GM18517 (cell line): ENCODE results near the gene DENND5B.
"Not testable (repeated sequence)": the region's sequence is repeated elsewhere in the genome, so short reads cannot be mapped to it uniquely, and the experiment has no call there.

Experiments used
- ATAC-seq: cut with Tn5 transposase; IDR thresholded peaks from one replicate; pipeline ENCODE4 v1.9.1; 2021; ENCODE audit warnings: mild to moderate bottlenecking, moderate library complexity; ENCODE audit not compliant: unreplicated experiment

The DENND5B gene

GRCh38 chr12:31590642-31591379 is at the start of gene DENND5B:
Gene DENND5B, minus strand, starts transcription at chr12:31591136. Its CDS starts 304 bp downstream, at chr12:31590832.
- peak; percentile 35 for ATAC-seq

- ATAC-seq: no peak
Observed at GRCh38 chr12:31634620-31635019, 43.7 kb upstream of the DENND5B start.

GRCh38 chr12:31633464-31633863 is 42.5 kb upstream of the DENND5B start:
- ATAC-seq: no peak

DNA sequence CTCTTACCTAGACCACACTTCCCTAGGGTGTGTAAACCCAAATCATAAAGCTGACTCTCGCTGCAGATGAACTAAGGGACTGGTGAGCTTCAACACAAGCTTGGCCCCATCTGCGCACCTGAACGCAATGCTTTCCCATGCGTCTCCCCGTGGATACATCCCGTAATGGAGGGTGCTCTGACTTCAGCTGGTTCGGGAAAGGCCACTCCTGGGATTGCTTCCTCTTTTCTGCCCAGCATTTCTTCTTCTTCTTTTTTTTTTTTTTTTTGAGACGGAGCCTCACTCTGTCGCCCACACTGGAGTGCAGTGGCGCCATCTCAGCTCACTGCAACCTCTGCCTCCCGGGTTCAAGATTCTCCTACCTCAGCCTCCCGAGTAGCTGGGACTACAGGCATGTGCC is 40.9 kb upstream of the DENND5B start:
- no peak for ATAC-seq

DNA sequence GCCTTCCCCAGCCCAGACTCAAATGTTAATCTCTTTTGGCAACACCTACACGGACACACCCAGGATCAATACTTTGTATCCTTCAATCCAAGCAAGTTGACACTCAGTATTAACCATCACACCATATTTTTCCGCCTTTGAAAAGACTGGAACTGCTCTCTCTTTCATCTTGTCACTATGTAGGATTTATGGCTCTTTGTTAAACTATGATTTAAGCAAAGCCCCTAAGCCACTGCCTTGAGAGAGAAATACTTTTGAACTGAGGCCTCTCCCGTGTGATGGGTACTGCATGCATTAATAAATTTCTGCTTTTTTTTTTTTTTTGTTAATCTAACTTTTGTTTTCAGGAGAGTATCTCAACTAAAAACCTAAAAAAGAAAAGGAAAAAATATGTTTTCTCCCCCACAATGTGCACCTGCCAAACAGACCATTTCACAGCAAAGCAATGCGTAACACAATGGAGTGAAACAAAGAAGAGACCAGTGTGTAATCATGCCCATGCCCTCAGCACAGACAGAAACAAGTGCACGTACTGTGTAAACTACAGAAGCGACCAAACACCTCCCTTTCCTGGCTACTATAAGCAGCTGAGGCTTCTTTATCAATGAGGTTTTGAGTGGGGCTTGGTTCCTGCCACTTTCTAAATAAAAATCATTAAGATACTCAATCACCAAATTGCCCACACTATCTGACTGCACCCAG is 40.2 kb upstream of the DENND5B start:
- ATAC-seq: no peak

DNA sequence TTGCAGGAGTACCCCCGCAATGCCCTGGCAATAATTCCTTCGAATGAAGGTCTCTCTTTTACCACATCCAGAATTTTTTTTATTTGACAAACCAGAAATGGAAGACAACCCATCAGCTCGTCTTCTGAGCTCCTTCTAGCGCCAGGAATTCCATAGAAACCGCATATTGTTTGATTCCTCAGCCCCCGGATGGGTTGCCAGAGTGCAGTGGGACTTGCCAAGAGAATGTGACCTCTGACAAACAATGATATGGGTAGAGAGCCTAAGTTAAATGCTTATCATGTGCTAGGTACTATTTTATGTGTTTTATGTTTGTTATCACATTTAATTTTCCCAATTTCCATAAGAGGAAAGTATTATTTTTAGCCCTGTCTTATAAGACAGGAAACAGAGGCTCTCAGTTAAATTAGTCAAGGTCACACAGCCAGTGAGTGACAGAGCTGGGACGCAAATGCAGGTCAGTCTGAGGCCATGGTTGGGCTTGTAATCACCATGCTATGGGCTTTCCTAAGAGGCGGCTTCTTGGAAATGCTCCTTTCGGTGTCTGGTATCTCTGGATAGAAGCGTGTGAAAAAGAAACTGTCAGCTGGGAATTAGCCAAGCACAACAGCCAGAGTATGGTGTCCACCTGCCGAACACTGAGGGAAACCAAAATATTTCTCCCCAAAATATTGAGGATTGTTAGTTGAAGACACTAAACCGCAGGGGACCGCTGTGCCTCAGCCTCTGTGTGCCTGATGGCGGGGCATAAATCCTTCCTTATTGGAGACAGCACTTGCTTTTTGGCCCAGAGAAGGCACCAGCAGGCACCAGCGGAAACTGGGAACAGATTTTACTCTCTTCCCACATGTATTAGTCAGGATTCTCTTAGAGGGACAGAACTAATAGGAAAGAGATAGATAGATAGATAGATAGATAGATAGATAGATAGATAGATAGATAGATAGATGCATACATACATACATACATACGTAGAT is 39.1 kb upstream of the DENND5B start:
- ATAC-seq: no peak

- no peak for ATAC-seq
Observed at GRCh38 chr12:31627456-31628054, 36.6 kb upstream of the DENND5B start.

- no peak for ATAC-seq
Observed at GRCh38 chr12:31626270-31626995, 35.5 kb upstream of the DENND5B start.

DNA sequence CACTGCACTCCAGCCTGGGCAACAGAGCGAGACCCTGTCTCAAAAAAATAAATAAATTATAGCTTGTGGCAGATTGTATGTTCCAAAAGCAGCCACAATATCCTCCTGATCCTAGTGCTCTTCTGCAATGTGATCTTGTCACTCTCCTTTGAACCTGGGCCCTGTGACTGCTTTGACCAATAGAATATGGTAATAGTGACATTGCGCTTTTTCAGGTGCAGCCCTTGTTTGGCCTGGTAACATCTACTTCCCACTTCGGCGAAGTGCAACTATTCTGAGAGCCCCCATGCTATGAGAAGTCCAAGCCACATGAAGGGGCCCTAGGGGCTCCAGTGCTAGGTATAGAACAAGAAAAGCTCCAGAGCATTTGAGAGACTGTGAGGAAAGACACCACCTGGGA is 31.1 kb upstream of the DENND5B start:
- no peak for ATAC-seq

- ATAC-seq: no peak
Observed at GRCh38 chr12:31620311-31620710, 29.4 kb upstream of the DENND5B start.

DNA sequence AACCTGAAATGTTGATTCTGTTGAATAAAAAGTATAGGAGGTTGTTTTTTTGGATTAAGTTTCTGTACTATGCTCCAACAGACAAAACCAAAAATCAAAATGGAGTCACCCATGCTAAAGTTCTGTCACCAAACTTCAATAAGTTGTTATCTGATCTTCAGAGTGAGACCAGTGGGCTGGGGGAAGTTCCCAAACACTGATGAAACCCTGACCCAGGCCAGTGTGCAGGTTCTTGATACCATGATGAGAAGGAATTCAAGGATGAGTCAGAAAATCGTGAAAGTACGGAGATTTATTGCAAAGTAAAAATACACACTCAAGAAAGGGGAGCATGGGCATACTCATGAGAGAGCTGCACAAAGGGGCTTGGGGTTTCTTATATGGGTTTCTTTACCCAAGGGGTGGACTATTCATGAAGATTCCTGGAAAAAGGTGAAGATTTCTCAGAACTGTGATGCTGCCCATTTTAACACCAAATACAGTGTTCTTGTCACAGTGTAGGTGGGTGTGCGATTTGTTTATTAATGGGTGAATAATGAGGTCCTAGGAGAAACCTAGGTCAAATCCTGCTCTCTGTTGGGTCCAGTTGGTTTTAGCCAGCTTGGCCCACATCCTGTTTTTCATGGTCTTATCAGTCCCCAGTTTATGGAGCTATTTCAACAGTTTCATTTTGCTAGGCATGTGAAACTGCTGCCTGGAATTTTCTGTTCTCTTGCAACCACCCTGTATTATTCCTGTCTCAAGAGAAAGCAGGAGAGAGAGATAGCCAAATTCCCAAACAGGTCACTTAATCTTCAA is 27.5 kb upstream of the DENND5B start:
- ATAC-seq: no peak

- ATAC-seq: no peak
Observed at GRCh38 chr12:31612819-31613218, 21.9 kb upstream of the DENND5B start.

- ATAC-seq: not testable (repeated sequence)
Observed at GRCh38 chr12:31608299-31608698, 17.4 kb upstream of the DENND5B start.

DNA sequence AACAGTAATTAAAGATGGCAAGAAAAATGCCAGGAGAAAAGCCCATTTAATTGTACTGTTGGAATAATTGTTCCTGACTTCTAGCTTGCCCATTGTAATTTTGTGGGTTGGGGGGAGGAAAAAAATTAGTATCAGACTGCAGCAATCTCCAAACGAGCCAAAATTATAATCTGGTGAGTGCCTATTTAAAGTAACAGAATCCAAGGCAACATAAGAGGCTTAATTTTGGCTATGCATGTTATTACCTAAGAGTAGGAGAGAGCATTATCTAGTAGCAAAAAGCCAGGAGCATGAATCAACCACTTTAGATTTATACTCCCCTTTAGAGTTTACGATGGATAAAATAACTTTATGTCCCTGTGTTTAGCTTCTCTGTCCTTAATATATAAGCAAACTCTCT is 14.6 kb upstream of the DENND5B start:
- no peak for ATAC-seq

- ATAC-seq: peak; percentile 97
Observed at GRCh38 chr12:31603546-31604009, 12.6 kb upstream of the DENND5B start.

GRCh38 chr12:31600750-31601149 is 9.8 kb upstream of the DENND5B start:
- no peak for ATAC-seq

GRCh38 chr12:31600252-31600651 is 9.3 kb upstream of the DENND5B start:
- no peak for ATAC-seq

- ATAC-seq: peak; percentile 39
Observed at GRCh38 chr12:31599053-31599452, 8.1 kb upstream of the DENND5B start.

- no peak for ATAC-seq
Observed at GRCh38 chr12:31597066-31597465, 6.1 kb upstream of the DENND5B start.
